ENCODE data around the gene USP34.

GRCh38 chr2:61520261-61520660, 49.4 kb upstream of the USP34 start:
- TF ChIP-seq POLR2A (IDR thresholded peaks at IDR 0.05) (no peak), CTCF (IDR thresholded peaks at IDR 0.05) (no peak)

Data from esophagus squamous epithelium (tissue), 4 donors.